CD4-positive, alpha-beta T cell treated with Interleukin-17A for 1 hour (primary cell): ENCODE results near the gene CD8B.
A peak's percentile ranks its signal among the peaks of the same experiment; 100 is the strongest.
"Not testable (repeated sequence)": the region's sequence is repeated elsewhere in the genome, so short reads cannot be mapped to it uniquely, and the experiment has no call there.

ENCODE experiments used
- DNase-seq: peaks from one replicate; pipeline ENCODE4 v3.0.0-alpha.2; 2020

The CD8B gene

DNA sequence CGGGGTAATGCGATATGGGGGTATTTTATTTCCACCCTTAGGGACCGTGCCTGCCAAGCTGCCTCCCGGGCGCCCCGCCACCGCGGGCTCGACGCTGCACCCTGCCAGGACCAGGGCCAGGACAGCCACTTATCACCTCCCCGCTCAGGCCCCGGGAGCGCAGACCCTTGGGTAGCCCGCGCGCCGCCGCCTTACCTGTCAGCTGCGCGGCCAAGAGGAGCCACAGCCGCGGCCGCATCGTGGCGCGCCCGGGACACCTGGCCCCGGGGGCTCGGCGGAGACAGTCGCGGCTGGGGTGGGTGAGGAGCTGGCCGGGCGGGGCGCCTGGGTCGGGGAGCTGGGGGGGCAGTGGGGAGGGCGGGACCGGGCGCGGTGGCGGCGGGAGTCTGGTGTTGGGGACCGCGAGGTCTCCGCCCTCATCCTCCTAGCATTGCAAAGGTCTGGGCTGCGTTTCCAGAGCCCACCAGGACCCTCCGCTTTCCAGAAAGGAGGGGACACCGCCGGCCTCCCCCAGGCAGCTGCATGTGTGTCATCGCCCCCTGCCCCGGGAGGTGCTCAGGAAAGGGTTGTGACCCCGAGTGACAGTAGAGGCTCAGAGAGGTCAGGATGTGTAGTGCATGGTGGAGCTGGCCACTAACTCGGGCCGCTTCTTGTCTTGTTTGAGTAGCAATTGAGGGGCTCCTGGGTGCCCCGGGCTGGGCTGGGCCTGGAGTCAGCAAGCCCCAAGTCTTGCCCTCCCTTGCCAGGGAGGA lies at the start of gene CD8B:
TSS of gene CD8B (minus strand) at position 259 of the 752 bp plus-strand sequence. CDS start at position 238, 21 bp downstream.
- peak; percentile 10 for DNase-seq

DNA sequence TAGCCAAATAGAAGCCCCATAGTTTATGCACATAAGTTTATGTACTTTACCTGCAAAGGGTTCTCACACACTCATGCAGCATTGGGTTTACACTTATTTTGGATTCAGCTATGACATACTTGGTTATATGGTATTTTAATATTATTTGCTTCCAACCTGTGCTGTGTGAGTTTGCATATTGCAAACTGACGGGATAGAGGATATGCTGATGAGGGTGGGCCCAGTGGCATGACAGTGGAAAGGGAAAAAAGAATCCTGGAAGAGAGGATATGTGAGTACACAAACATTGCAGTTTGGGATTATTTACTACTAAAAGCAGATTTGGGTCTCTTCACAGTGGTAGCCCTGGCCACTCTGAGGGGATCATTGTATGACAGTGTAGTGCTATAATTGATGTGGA lies 44.2 kb upstream of the CD8B start:
- not testable (repeated sequence) for DNase-seq

DNA sequence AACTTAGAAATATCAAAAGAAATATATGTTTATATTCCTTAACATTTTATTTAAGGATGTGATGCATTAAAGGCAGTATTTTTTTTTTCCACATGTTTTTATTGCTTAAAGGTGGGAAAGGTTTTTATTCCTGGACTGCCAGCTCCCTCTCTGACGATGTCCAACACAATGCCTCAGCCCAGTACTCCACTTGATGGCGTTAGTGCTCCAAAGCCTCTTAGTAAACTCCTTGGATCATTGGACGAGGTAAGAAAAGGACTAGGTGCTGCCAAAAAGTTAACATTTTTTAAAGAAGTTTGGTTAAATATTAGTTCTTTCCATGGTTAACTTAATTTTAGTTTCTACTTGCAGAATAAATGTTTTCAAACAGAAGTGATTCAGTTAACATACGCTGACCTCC lies 39.0 kb upstream of the CD8B start:
- peak; percentile 1 for DNase-seq

DNA sequence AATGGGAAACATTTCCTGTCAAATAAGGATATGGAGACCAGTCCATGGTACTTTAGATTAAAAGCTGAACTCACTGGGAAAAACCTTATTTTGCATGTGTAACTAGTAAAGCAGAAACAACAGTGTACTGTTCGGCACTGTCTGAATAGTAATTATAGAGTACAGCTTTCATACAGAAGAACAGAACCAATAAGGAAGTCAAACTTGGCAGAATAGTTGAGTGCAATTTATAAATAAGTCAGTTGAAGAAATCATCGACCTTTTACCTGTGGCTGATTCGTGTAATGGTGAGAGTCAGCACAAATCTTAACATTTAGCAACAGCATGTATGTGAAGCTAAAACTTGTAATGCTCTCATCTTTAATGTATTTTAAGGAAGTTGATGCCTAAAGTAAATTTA lies 24.3 kb upstream of the CD8B start:
- DNase-seq, result not testable (repeated sequence)

DNA sequence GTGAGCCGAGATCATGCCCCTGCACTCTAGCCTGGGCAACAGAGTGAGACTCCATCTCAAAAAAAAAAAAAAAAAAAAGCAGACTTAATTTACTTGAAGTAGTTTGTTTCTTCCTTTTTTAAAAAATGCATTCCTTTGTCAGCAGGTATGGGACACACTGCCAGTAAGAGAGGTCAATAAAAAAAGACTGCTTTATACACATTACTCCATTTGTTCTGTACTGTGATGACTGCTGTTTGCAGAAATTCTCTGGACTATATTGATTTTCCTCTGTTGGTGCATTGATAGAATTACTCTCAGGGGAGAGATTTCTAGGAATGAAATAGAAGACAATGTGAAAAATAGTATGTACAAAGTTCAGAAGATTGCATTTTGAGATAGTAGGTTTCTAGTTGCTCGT lies 21.2 kb upstream of the CD8B start:
- not testable (repeated sequence) for DNase-seq

DNA sequence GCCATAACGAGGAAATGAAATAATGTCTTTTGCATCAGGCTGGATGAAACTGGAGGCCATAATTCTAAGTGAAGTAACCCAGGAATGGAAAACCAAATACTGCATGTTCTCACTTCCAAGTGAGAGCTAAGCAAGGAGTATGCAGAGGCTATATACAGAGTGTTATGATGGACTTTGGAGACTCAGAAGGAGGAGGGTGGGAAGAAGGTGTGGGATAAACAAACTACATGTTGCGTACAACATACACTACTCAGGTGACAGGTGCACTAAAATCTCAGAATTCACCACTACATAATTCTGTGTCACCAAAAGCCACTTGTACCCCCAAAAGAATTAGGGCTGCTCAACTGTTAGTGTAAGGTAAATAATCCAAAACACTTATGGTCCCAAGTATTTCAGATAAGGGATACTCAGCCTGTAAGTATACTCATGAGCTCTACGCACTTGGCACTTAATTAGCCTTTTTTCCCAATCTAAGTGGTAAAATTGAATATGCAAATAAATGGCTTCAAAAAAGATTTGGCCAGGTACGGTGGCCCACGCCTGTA lies 20.5 kb upstream of the CD8B start:
- not testable (repeated sequence) for DNase-seq

DNA sequence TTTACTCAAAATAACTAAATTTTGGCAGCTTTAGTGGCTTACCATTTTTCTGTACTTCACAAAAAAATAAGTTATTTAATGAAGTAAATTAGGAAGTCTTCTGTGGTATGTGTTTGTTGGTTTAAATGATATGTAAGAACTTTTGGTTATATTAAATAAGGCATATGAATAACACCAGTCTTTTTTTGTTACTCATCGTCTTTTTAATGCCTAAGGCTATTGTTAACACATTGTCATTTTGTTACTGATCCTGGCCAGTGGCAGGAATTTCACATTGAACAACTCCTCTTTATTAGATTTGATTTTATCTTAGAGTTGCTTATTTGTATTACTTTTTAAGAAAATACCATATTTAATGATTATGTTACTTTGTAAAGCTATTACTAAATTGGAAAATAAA lies 17.3 kb upstream of the CD8B start:
- not testable (repeated sequence) for DNase-seq

DNA sequence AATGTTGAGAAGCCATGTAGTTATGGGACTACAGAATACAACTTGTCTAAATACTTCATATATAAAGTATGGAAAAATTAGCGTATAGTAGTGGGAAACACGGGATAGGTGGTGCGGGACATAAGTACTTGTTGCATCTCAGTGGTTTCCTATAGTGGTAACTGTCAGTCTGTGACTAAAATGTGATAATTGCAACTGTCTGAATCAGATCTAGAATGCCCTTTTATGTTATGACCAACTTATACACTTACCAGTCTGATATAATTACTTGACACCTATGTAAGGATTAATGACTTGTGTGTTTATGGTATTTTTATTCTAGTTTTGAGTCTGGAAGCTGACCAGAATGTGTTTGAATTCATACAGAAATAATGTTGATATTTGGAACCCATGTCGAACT lies 9.3 kb upstream of the CD8B start:
- DNase-seq, result not testable (repeated sequence)

DNA sequence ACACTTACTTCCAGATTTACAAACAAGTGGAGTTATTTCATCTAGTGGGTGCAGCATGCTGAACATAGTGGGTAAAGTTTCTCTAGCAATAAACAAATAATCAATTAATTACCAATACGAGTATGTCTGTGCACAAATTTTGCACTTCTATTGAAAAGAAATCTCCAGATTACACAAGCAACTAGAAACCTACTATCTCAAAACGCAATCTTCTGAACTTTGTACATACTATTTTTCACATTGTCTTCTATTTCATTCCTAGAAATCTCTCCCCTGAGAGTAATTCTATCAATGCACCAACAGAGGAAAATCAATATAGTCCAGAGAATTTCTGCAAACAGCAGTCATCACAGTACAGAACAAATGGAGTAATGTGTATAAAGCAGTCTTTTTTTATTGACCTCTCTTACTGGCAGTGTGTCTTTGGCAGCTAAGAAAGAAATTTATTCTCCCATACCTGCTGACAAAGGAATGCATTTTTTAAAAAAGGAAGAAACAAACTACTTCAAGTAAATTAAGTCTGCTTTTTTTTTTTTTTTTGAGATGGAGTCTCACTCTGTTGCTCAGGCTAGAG lies 7.3 kb upstream of the CD8B start:
- DNase-seq, result not testable (repeated sequence)

DNA sequence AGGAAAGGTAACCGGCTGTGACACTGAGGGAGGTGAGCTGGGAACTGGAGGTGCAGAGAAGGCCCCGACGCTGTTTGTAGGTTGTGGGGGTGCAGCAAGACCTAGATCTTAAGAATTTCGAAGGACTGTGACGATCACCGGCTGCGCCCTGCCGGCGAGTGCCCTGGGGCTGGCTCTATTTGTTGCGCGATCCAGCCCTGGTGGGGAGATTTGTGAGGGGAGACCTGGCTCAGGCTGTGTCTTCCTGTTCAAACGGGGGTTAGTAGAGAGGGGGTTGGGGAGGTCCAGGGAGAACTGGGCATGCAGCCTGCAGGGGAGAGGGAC lies 656 bp upstream of the CD8B start:
- not testable (repeated sequence) for DNase-seq

DNA sequence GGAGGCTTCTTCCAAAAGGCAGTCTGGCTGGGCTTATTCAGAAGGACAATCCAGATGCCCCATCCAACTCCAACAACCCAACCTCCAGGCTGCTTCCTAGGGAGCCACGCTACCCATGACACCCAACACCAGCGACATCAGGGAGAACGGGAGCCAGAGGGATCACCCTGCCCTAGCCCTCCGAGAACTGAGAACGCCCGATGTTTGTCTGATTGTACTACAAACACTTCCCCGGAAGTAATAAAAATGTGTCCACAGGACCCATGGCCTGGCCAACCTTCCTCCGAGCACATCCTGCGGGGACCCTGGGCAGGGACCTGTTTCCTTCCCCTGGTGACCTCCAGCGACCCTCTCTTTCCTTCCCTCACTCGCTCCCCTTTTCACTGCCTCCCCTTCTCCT lies 511 bp downstream of the CD8B start:
- DNase-seq, result peak; percentile 16

DNA sequence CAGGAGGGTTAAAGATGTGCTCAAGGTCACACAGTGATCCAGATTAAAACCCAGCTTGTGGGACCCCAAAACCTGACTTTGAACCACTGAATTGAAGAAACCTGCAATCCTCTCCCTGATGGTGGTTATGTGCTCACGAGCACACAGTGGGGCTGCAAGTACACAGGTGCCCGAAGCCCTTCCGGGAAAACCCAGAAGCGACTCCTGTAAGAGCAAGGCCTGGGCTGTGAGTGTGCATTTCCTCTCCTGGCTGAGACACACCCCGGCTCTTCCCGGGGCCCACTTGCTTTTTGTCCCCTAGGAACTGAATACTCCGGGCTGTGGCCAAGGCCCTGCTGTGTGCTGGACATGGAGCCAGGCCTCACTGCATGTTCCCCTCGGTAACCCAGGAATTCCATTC lies 1.1 kb downstream of the CD8B start:
- peak; percentile 8 for DNase-seq

DNA sequence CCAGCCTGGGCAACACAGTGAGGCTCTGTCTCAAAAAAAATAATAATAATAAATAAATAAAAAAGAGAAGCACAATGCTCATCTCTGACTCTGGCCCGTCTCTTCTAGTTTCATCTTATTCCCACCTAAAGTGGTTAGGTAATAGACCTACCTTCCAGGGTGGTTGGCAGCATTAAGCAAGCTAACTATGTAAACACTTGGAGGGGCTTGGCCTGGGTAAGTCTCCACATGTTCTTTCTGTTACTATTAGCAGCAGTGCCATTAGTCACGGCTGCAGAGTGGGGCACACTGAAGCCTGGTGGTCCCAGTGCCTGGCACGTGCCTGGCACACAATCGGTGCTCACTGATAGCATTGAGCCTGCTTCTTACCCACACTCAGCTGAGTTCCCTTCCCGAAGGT lies 4.0 kb downstream of the CD8B start:
- not testable (repeated sequence) for DNase-seq

DNA sequence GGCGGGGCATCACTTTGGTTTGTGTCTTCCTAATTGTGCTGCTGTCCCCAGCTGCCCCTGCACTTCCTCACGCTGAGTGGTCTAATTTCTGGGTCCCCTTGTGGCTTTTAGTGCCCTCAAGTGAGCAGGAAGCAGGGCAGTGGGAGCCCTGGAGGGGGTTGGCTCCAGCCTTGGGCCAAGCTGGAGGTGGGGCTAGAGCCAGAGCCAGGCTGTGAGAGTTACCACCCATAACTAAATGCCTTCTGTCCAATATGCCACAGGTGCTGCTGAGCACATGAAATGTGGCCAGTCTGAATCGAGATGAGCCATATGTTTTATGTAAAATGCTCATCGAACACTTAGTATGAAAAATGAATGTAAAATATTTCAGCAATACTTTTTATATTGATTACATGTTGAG lies 5.2 kb downstream of the CD8B start:
- DNase-seq, result not testable (repeated sequence)

DNA sequence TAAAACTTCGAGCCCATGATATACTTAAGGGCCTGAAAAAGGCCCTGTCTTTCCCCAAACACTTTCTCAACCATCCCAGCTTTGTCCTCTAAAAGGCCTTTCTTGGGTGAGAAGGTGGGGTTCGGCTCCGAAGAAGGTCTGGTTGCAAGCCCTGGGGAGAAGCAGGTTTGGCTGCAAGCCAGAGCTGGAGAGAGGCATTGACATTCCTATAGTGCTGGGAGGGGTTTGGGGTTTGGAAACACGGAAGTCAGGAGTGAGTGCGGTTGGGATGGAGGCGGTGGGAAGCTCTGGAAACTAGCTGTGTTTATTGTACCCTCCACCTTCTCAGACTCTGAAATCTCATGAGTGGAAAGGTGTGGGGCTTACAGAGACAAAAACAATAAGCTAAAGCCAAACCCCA lies 5.7 kb downstream of the CD8B start:
- DNase-seq, result not testable (repeated sequence)

DNA sequence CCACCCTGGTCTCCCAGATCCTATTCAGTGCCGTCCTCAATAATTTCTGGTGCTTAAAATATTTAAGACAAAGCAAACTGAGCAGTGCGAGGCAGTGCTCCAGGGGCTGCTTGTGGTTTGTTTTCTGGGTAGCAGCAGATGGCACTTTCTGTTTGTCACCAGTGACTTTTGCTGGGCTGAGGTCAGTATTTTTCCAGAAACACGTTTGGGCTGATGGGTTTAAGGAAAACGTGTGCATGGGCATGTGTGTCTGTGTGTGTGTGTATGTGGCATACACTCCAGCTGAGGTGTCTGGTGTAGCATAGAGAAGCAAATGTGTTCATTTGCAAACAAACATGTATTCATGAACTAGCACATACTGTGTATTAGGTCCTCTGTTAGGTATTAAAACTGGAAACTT lies 10.1 kb downstream of the CD8B start:
- DNase-seq, result not testable (repeated sequence)

DNA sequence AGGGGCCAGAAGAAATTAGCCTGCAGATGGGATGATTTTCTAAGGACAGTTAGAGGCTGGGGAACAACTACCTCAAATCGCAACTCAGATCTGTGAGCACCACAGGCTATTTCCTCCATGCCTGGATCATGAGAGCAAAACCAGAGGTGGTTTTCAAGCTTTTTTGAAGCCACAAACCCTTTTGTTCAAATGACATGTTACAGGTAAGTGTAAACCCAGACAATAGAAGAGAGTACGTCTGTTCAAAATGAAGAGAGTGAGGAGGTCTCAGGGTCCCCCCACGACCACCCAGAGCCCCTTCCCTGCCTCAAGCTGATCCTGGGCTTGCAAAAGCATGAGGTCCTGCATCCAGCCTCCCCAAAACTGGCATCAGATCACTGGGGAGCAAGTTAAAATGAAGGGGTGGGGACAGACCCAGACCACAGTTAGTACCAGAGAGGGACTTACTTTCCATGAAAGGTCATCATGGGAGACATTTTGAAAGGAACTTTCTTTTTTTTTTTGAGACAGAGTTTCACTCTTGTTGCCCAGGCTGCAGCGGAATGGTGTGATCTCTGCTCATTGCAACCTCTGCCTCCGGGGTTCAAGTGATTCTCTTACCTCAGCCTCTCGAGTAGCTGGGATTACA lies 19.0 kb downstream of the CD8B start:
- DNase-seq, result peak; percentile 34

DNA sequence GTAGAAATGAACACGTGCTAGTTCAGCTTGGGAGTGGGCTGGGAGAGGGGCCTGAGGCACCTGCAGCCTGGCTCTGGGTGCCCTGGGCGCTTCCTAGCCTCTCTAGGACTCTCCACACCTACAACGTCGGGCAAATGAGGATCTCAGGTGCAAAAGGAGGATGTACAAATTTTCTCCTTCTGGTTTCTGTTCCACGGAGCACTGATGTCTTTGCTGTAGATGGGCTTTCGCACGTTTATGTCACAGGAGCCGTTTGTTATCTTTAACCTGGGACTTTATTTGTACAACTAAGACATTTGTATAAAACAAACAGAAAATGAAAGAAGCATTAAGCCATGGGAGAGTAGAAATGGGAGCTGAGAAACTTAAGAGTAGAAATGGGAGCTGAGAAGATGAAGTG lies 20.4 kb downstream of the CD8B start:
- DNase-seq, result not testable (repeated sequence)

DNA sequence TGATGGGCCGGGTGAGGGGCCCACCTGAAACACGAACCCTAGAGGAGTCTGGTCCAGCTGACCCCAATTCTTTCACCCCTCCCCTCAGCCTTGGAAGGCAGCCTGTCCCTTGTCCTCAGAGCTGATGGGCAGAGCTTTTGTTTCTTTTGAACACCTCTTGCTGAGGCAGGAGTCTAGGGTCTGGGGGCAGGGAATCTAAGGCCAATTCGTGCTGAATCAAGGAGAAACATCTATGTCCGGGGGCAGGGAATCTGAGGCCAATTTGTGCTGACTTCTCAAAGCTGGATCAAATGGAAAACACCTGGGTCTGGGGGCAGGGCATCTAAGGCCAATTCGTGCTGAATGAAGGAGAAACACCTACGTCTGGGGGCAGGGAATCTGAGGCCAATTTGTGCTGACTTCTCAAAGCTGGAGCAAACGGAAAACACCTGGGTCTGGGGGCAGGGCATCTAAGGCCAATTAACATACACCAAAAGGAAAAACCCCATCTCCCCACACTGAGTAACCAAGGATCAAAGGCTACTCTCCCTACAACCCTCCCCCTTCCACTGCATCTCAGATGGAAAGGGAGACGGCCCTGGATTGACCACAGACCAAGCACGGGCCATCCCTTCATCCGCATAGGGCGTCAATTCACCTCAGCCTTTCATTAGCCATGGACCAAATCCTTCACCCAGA lies 21.7 kb downstream of the CD8B start:
- DNase-seq, result not testable (repeated sequence)

DNA sequence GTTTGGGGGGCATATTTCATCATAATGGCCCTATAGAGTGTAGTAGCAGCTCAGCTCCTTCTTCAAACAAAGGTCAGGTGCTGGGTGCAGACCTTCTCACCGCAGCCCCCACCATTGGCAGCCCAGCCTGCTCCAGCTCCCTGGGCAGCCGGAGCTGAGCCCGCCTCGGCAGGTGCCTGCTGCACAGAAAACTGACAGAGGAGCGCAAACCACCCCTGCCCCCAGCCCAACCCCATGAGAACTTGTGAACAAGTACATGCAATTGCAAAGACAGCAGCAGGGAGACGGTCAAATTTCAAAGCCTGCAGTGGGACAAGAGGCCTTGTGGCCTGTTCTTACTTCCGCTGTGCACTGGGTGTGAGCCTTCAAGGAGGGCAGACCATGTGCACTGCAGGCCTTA lies 22.2 kb downstream of the CD8B start:
- not testable (repeated sequence) for DNase-seq

DNA sequence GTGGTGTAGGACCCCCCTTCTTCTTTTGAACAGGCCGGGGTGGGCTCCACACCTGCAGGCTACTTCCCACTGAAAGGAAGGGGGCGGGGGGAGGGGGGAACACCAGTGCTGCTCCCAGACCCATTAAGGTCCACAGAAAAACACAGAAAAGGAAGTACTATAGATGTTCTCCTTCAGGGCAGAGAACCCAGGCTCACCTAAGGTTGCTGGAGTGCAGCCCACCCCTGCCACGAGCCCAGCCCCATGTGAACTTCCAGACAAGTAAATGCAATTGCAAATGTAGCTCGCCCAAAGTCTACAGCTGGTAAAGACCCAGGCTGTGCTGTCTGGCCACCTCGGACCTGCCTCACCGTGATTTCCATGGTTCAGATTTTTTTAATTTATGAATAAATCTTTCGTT lies 24.0 kb downstream of the CD8B start:
- DNase-seq, result not testable (repeated sequence)

DNA sequence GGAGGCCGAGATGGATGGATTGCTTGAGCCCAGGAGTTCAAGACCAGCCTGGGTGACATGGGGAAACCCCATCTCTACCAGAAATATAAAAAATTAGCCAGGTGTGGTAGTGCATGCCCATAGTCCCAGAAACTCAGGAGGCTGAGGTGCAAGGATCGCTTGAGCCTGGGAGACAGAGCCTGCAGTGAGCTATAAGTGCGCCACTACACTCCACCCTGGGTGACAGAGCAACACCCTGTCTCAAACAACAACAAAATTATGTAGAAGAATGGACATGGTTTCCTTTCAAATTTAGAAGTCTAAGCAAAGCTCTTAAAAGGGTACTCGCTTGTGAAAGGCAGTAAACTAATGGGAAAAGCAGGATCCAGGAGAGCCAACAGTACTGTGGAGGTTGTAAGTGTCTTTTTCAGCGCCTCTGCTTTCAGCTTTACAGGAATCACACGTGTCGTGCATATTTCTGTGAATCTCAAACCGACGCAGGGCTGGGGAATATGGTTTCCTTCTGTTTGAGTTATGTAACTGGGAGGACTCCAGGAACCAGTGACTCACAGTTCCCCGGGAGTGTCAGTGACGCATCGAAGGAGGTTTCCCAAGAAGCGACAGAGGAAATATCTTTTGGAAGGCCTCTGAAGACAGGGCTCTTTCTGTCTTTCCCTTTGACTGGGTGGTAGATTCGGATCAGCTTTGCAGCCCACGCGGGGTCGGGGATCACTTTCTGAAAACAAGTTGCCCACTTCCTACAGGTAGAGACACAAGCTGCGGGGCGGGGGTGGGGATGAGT lies 24.6 kb downstream of the CD8B start:
- peak; percentile 44 for DNase-seq

DNA sequence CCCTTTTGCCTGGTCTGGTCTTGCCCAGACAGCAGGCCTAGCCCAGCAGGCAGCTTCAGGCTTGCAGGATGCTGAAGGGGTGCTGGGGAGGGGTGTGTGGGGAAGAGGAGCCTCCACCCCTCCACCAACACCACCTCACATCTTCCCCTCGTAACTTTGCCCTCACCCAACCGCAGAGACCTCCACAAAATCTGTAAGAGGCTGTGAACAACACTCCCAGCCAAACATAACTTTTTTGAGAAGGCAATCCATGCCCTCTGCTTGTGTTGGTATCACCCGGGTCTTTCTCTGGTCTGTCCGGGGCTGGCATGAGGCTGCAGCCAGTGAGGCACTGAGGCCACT lies 26.2 kb downstream of the CD8B start:
- DNase-seq, result not testable (repeated sequence)
